ENCODE measurements around the gene KCNJ16. TPM values are rescaled to one million over a fixed set of nuclear protein-coding genes. Genes with fewer than 3 reads are reported as not detected.

Gene KCNJ16
- total and polyA plus RNA-seq, 4 donors: 0.31 to 3.3 (median 0.67) TPM

- DNase-seq (ENCODE audit: low spot score): no peak
- no peak overlapping the region for H3K27ac ChIP-seq (ENCODE audit: low read depth in 1 of 2, low read length in 2 of 2)
- no peak overlapping the region for H3K4me3 ChIP-seq (ENCODE audit: low read depth in 1 of 3, low read length in 3 of 3)
- WGBS: 94% methylated on average over 3 of the region's 3 CpGs
- no peaks in the 10 kb centered on the region for H3K4me1 ChIP-seq (ENCODE audit: control insufficient read depth in 4 of 4, insufficient read depth in 4 of 4, low read length in 3 of 4)
- no peaks in the 10 kb centered on the region for H3K36me3 ChIP-seq (ENCODE audit: control insufficient read depth in 4 of 4, insufficient read depth in 3 of 4, low read depth in 1 of 4, low read length in 3 of 4)
- no peaks in the 10 kb centered on the region for H3K9me3 ChIP-seq (ENCODE audit: control insufficient read depth in 4 of 4, low read length in 3 of 4)
- no peak for TF ChIP-seq CTCF (IDR thresholded peaks at IDR 0.05; ENCODE audit: low read depth, low read length, missing input control)
- TF ChIP-seq FOXA2 (IDR thresholded peaks at IDR 0.05): no peak
- no peak for TF ChIP-seq JUND (IDR thresholded peaks at IDR 0.05)
- TF ChIP-seq ATF3 (IDR thresholded peaks at IDR 0.05): no peak
- TF ChIP-seq REST (IDR thresholded peaks at IDR 0.05): no peak
- no peak for TF ChIP-seq GABPA (IDR thresholded peaks at IDR 0.05 in 1 of 2, conservative IDR thresholded peaks at IDR 0.05 in 1 of 2)
- TF ChIP-seq RAD21 (IDR thresholded peaks at IDR 0.05): no peak
- no peak for TF ChIP-seq ZBTB33 (IDR thresholded peaks at IDR 0.05)
- TF ChIP-seq HNF4G (IDR thresholded peaks at IDR 0.05): no peak
- TF ChIP-seq MAX (IDR thresholded peaks at IDR 0.05): no peak
- TF ChIP-seq NR2F2 (IDR thresholded peaks at IDR 0.05): no peak
- no peak for TF ChIP-seq FOXA1 (IDR thresholded peaks at IDR 0.05)
- no peak for TF ChIP-seq SP1 (IDR thresholded peaks at IDR 0.05)
- TF ChIP-seq RXRA (IDR thresholded peaks at IDR 0.05): no peak
- no peak for TF ChIP-seq EGR1 (IDR thresholded peaks at IDR 0.05; ENCODE audit: low read depth in 2 of 2)
- no peak for TF ChIP-seq YY1 (IDR thresholded peaks at IDR 0.05)
- TF ChIP-seq TAF1 (conservative IDR thresholded peaks at IDR 0.05): no peak
- H3K9ac ChIP-seq (ENCODE audit: low read depth in 1 of 2, low read length in 2 of 2): no peak overlapping the region
- H3K27me3 ChIP-seq (ENCODE audit: control insufficient read depth in 4 of 4, insufficient read depth in 4 of 4, low read length in 3 of 4): peaks cover 0 to 10% (median 0%) of the 10 kb centered on the region in 4 donors
Measured at GRCh38 chr17:70078994-70079531, 4.0 kb downstream of the KCNJ16 start.
